Liver (tissue), 9 donors: ENCODE results near the gene SYCP2L. TPM values are rescaled to one million over a fixed set of nuclear protein-coding genes. Genes with fewer than 3 reads are reported as not detected.

Experiments
- DNase-seq: peaks from one replicate; pipeline ENCODE4 v3.0.0-alpha.2; 2017; ENCODE audit warnings: low spot score
- H3K27ac ChIP-seq, 2 donors: one replicate each; pipeline ENCODE4 v1.7.0; 2013; ENCODE audit warnings: inconsistent platforms in 2 of 2, low read length in 2 of 2, control low read depth in 1 of 2, low read depth in 1 of 2, mild to moderate bottlenecking in 1 of 2
- H3K27me3 ChIP-seq, 4 donors: one replicate each; pipeline versions ENCODE4 v1.6.1 to v1.7.0; 2013; ENCODE audit warnings: low read length in 3 of 4, inconsistent platforms in 1 of 4, mild to moderate bottlenecking in 1 of 4, moderate library complexity in 1 of 4; ENCODE audit not compliant: control insufficient read depth in 4 of 4, insufficient read depth in 4 of 4
- H3K36me3 ChIP-seq, 4 donors: one replicate each; pipeline versions ENCODE4 v1.6.1 to v1.7.0; 2013; ENCODE audit warnings: low read length in 3 of 4, mild to moderate bottlenecking in 3 of 4, low read depth in 1 of 4, moderate library complexity in 1 of 4; ENCODE audit not compliant: control insufficient read depth in 4 of 4, insufficient read depth in 3 of 4
- H3K4me1 ChIP-seq, 4 donors: one replicate each; pipeline versions ENCODE4 v1.6.1 to v1.7.0; 2013; ENCODE audit warnings: low read length in 3 of 4, mild to moderate bottlenecking in 3 of 4, moderate library complexity in 1 of 4; ENCODE audit not compliant: control insufficient read depth in 4 of 4, insufficient read depth in 4 of 4
- H3K4me3 ChIP-seq, 3 donors: one replicate each; pipeline versions ENCODE4 v1.6.1 to v1.7.0; 2013; ENCODE audit warnings: low read length in 3 of 3, control low read depth in 1 of 3, low read depth in 1 of 3, mild to moderate bottlenecking in 1 of 3
- H3K9ac ChIP-seq, 2 donors: one replicate each; pipeline ENCODE4 v1.7.0; 2013; ENCODE audit warnings: low read length in 2 of 2, mild to moderate bottlenecking in 2 of 2, moderate library complexity in 2 of 2, control low read depth in 1 of 2, low read depth in 1 of 2
- H3K9me3 ChIP-seq, 4 donors: one replicate each; pipeline versions ENCODE4 v1.6.1 to v1.7.0; 2013; ENCODE audit warnings: low read length in 3 of 4; ENCODE audit not compliant: control insufficient read depth in 4 of 4
- ATF3 ChIP-seq: IDR thresholded peaks from 2 replicates; pipeline ENCODE4 v1.6.1; 2016; ENCODE audit warnings: antibody characterized with exemption
- CTCF ChIP-seq: fragments of 150-350 bp; IDR thresholded peaks from 2 replicates; pipeline ENCODE4 v1.5.1; 2017; ENCODE audit warnings: improper control_type of control experiment, low read depth, low read length; ENCODE audit not compliant: missing input control
- EGR1 ChIP-seq, 2 donors: IDR thresholded peaks; 2 replicates each; pipeline ENCODE4 v1.6.1; 2016 to 2018; ENCODE audit warnings: antibody characterized with exemption in 2 of 2, low read depth in 2 of 2
- FOXA1 ChIP-seq: IDR thresholded peaks from 2 replicates; pipeline ENCODE4 v1.6.1; 2016; ENCODE audit warnings: antibody characterized with exemption
- FOXA2 ChIP-seq: IDR thresholded peaks from 2 replicates; pipeline ENCODE4 v1.6.1; 2016; ENCODE audit warnings: antibody characterized with exemption
- GABPA ChIP-seq, 2 donors: IDR thresholded peaks in 1 of 2; conservative IDR thresholded peaks in 1 of 2; 2 replicates each; pipeline ENCODE4 v1.6.1; 2016; ENCODE audit warnings: antibody characterized with exemption in 2 of 2, mild to moderate bottlenecking in 1 of 2, moderate library complexity in 1 of 2
- HNF4A ChIP-seq, 2 donors: conservative IDR thresholded peaks; 2 replicates each; pipeline ENCODE4 v1.6.1; 2016; ENCODE audit warnings: antibody characterized with exemption in 2 of 2, mild to moderate bottlenecking in 2 of 2
- HNF4G ChIP-seq: IDR thresholded peaks from 2 replicates; pipeline ENCODE4 v1.6.1; 2016; ENCODE audit warnings: antibody characterized with exemption
- JUND ChIP-seq, 2 donors: IDR thresholded peaks; 2 replicates each; pipeline ENCODE4 v1.6.1; 2016; ENCODE audit warnings: antibody characterized with exemption in 2 of 2
- MAX ChIP-seq: IDR thresholded peaks from 2 replicates; pipeline ENCODE4 v1.6.1; 2016; ENCODE audit warnings: antibody characterized with exemption
- NR2F2 ChIP-seq: IDR thresholded peaks from 2 replicates; pipeline ENCODE4 v1.6.1; 2016; ENCODE audit warnings: antibody characterized with exemption
- RAD21 ChIP-seq, 2 donors: IDR thresholded peaks; 2 replicates each; pipeline ENCODE4 v1.6.1; 2016; ENCODE audit warnings: antibody characterized with exemption in 2 of 2, mild to moderate bottlenecking in 2 of 2
- REST ChIP-seq: IDR thresholded peaks from 2 replicates; pipeline ENCODE4 v1.6.1; 2016; ENCODE audit warnings: antibody characterized with exemption, mild to moderate bottlenecking
- RXRA ChIP-seq, 2 donors: IDR thresholded peaks; 2 replicates each; pipeline ENCODE4 v1.6.1; 2017 to 2018; ENCODE audit warnings: antibody characterized with exemption in 2 of 2, mild to moderate bottlenecking in 1 of 2
- SP1 ChIP-seq: IDR thresholded peaks from 2 replicates; pipeline ENCODE4 v1.6.1; 2018; ENCODE audit warnings: antibody characterized with exemption, mild to moderate bottlenecking
- TAF1 ChIP-seq: conservative IDR thresholded peaks from 2 replicates; pipeline ENCODE4 v1.6.1; 2016; ENCODE audit warnings: antibody characterized with exemption, mild to moderate bottlenecking
- YY1 ChIP-seq: IDR thresholded peaks from 2 replicates; pipeline ENCODE4 v1.6.1; 2016; ENCODE audit warnings: antibody characterized with exemption, mild to moderate bottlenecking
- ZBTB33 ChIP-seq: IDR thresholded peaks from 2 replicates; pipeline ENCODE4 v1.6.1; 2016; ENCODE audit warnings: antibody characterized with exemption
- WGBS: extraction: QIAGEN DNeasy Blood & Tissue Kit; methylation state at CpG from one replicate; pipeline ENCODE4 v1.1.7; 2013; 5-methylcytosine and 5-hydroxymethylcytosine counted together
- polyA plus RNA-seq, 2 donors: library from polyadenylated mRNA; stranded (reverse) in 1 of 2; unstranded in 1 of 2; fragments of 200-250 nt in 1 of 2; fragments of >200 nt in 1 of 2; fragmentation: Nextera tagmentation in 1 of 2; extraction: Ambion mirVana in 1 of 2; gene quantifications; one replicate each; pipeline versions ENCODE4 v1.2.1 to v1.2.3, GENCODE V29; 2013 to 2015
- total RNA-seq, 2 donors: library from RNA; depleted of rRNA; stranded (reverse); fragments of >200 nt; gene quantifications; one replicate each; pipeline ENCODE4 v1.2.3, GENCODE V29; 2014
- donor health status: healthy.
- donor health status: healthy.
- donor health status: healthy.
- donor health status: healthy.
- donor health status: healthy.

Gene SYCP2L
- total and polyA plus RNA-seq, 4 donors: 0.28 to 0.33 TPM; not detected in 2

GRCh38 chr6:10850728-10851127 lies 36.1 kb upstream of the SYCP2L start:
- Histone ChIP-seq H3K27me3 (no peaks in the 10 kb centered on the region), H3K4me3 (no peak overlapping the region), H3K36me3 (no peaks in the 10 kb centered on the region), H3K27ac (no peak overlapping the region), H3K9ac (no peak overlapping the region), H3K4me1 (no peaks in the 10 kb centered on the region), H3K9me3 (peaks cover 0 to 3% (median 0%) of the 10 kb centered on the region in 4 donors)
- 79% methylated on average over 7 of the region's 7 CpGs for WGBS
- no peak for DNase-seq
- TF ChIP-seq HNF4G (no peak), FOXA1 (no peak), YY1 (no peak), CTCF (no peak), RXRA (IDR thresholded peaks at IDR 0.05) (no peak), RAD21 (IDR thresholded peaks at IDR 0.05) (no peak), ATF3 (no peak), EGR1 (IDR thresholded peaks at IDR 0.05; ENCODE audit: low read depth in 2 of 2) (no peak), TAF1 (no peak), JUND (IDR thresholded peaks at IDR 0.05) (no peak), HNF4A (conservative IDR thresholded peaks at IDR 0.05) (no peak), FOXA2 (no peak), NR2F2 (no peak), MAX (no peak), ZBTB33 (no peak), GABPA (IDR thresholded peaks at IDR 0.05 in 1 of 2, conservative IDR thresholded peaks at IDR 0.05 in 1 of 2) (no peak), SP1 (no peak)

- H3K27ac ChIP-seq: no peak overlapping the region
- DNase-seq: no peak
- H3K36me3 ChIP-seq: no peaks in the 10 kb centered on the region
- no peaks in the 10 kb centered on the region for H3K27me3 ChIP-seq
- H3K4me3 ChIP-seq: no peak overlapping the region
- no peaks in the 10 kb centered on the region for H3K4me1 ChIP-seq
- WGBS: 83% methylated on average over 11 of the region's 11 CpGs
- H3K9me3 ChIP-seq: peaks cover 0 to 3% (median 0%) of the 10 kb centered on the region in 4 donors
- no peak overlapping the region for H3K9ac ChIP-seq
- TF ChIP-seq GABPA (IDR thresholded peaks at IDR 0.05 in 1 of 2, conservative IDR thresholded peaks at IDR 0.05 in 1 of 2) (no peak), HNF4A (conservative IDR thresholded peaks at IDR 0.05) (no peak), MAX (no peak), RXRA (IDR thresholded peaks at IDR 0.05) (no peak), SP1 (no peak), EGR1 (IDR thresholded peaks at IDR 0.05; ENCODE audit: low read depth in 2 of 2) (no peak), TAF1 (no peak), NR2F2 (no peak), FOXA2 (no peak), HNF4G (no peak), YY1 (no peak), JUND (IDR thresholded peaks at IDR 0.05) (no peak), REST (no peak), FOXA1 (no peak), ZBTB33 (no peak), RAD21 (IDR thresholded peaks at IDR 0.05) (no peak), ATF3 (no peak)
Observed at GRCh38 chr6:10852361-10852960, 34.4 kb upstream of the SYCP2L start.
